BJ (cell line): ENCODE measurements around the gene KLF11. TPM values are rescaled to one million over a fixed set of nuclear protein-coding genes. Genes with fewer than 3 reads are reported as not detected.

ENCODE experiments used
- CTCF ChIA-PET: fragments of 350-600 bp; formaldehyde crosslinking; extraction: SDS; loops from one replicate; lab custom pipeline; 2021; ENCODE audit warnings: antibody characterized with exemption, inconsistent platforms; lab: Yijun Ruan, JAX
- POLR2A ChIA-PET: fragments of 300-600 bp; sonication (Branson Sonifier 250); formaldehyde crosslinking; extraction: SDS; loops from one replicate; lab custom pipeline; 2021; ENCODE audit warnings: antibody characterized with exemption; lab: Charles Lee
- DNase-seq: peaks from one replicate; pipeline ENCODE4 v3.0.0-alpha.2; 2011; ENCODE audit warnings: low read depth
- H3K27me3 ChIP-seq: 2 replicates; pipeline ENCODE4 v1.6.0; 2011; ENCODE audit warnings: low read length; ENCODE audit not compliant: control insufficient read depth, insufficient read depth
- H3K36me3 ChIP-seq: 2 replicates; pipeline ENCODE4 v1.5.1; 2011; ENCODE audit warnings: low read length; ENCODE audit not compliant: control insufficient read depth, insufficient read depth
- H3K4me3 ChIP-seq: 2 replicates; pipeline ENCODE4 v1.5.1; 2011; ENCODE audit warnings: low read depth, mild to moderate bottlenecking, control low read depth, low read length
- CTCF ChIP-seq: IDR thresholded peaks from 2 replicates; pipeline ENCODE4 v1.5.1; 2011; ENCODE audit warnings: low read depth, mild to moderate bottlenecking, control low read depth, inconsistent platforms, low read length, moderate library complexity; ENCODE audit not compliant: insufficient read depth
- polyA plus RNA-seq: library from polyadenylated mRNA; depleted of rRNA; stranded (reverse); fragments of >200 nt; gene quantifications from 2 replicates; pipeline ENCODE4 v1.2.3, GENCODE V29; 2011

KLF11 gene
- polyA plus RNA-seq, 1 experiment: 21.7 TPM

GRCh38 chr2:10064932-10065772 is 21.8 kb downstream of the KLF11 start:
- Histone ChIP-seq H3K4me3 (no peak overlapping the region), H3K27me3 (no peaks in the 10 kb centered on the region; the same call in 1 of the 2 replicates), H3K36me3 (no peaks in the 10 kb centered on the region)
- no peak for DNase-seq
- CTCF ChIA-PET: interaction anchor here (0.5 to 9.9 kb wide), 4 partner anchors 7 to 370 kb away, joined by 3 to 192 read pairs (median 4); no protein-coding TSS in a partner anchor
- no peak for TF ChIP-seq CTCF
- POLR2A ChIA-PET: no interaction called here

GRCh38 chr2:10065773-10066055 is 22.4 kb downstream of the KLF11 start:
- no peak overlapping the region for H3K4me3 ChIP-seq
- CTCF ChIA-PET: interaction anchor here (0.5 to 9.9 kb wide), 3 partner anchors 9 to 369 kb away, joined by 3 to 192 read pairs (median 4); no protein-coding TSS in a partner anchor
- TF ChIP-seq CTCF: no peak
- H3K36me3 ChIP-seq: no peaks in the 10 kb centered on the region
- no peaks in the 10 kb centered on the region; the same call in 1 of the 2 replicates for H3K27me3 ChIP-seq
- no peak for DNase-seq
- POLR2A ChIA-PET: no interaction called here

GRCh38 chr2:10067330-10067729 is 24.0 kb downstream of the KLF11 start:
- no peak for TF ChIP-seq CTCF
- CTCF ChIA-PET: interaction anchor here (1.7 to 9.9 kb wide), 2 partner anchors 268 to 367 kb away, joined by 5 to 192 read pairs; no protein-coding TSS in a partner anchor
- DNase-seq: no peak

GRCh38 chr2:10067881-10068280 is 24.5 kb downstream of the KLF11 start:
- no peaks in the 10 kb centered on the region for H3K27me3 ChIP-seq
- no peak for TF ChIP-seq CTCF
- ChIA-PET POLR2A (no interaction called here), CTCF (interaction anchor here (1.7 to 9.9 kb wide), 4 partner anchors 9 to 367 kb away, joined by 4 to 192 read pairs (median 6); no protein-coding TSS in a partner anchor)
- no peak overlapping the region for H3K4me3 ChIP-seq
- no peak for DNase-seq
- no peaks in the 10 kb centered on the region for H3K36me3 ChIP-seq

More at GRCh38 chr2:10067330-10067729, 24.0 kb downstream of the KLF11 start:
- POLR2A ChIA-PET: no interaction called here
- H3K4me3 ChIP-seq: no peak overlapping the region
- H3K27me3 ChIP-seq: no peaks in the 10 kb centered on the region
- no peaks in the 10 kb centered on the region for H3K36me3 ChIP-seq

GRCh38 chr2:10071176-10071575 is 27.8 kb downstream of the KLF11 start:
- no peak for DNase-seq
- H3K27me3 ChIP-seq: no peaks in the 10 kb centered on the region
- H3K36me3 ChIP-seq: no peaks in the 10 kb centered on the region
- no peak for TF ChIP-seq CTCF
- CTCF ChIA-PET: interaction anchor here (0.6 to 9.9 kb wide), 18 partner anchors 8 to 588 kb away, joined by 3 to 192 read pairs (median 8); no protein-coding TSS in a partner anchor
- H3K4me3 ChIP-seq: no peak overlapping the region
- POLR2A ChIA-PET: interaction anchor here (0.7 kb wide), 1 partner anchor 122 kb away, joined by 3 read pairs; no protein-coding TSS in a partner anchor
